Measurements from ENCODE around the gene INPP4B.

INPP4B gene

GRCh38 chr4:142307857-142308256 is 538.2 kb downstream of the INPP4B start:
- H3K4me1 Mint-ChIP-seq, result no peaks in the 10 kb centered on the region

GRCh38 chr4:142297313-142297712 is 548.8 kb downstream of the INPP4B start:
- no peak for ATAC-seq
- Mint-ChIP-seq H3K36me3 (no peaks in the 10 kb centered on the region), H3K27ac (no peak overlapping the region), H3K27me3 (peaks cover 9% of the 10 kb centered on the region), H3K9me3 (no peaks in the 10 kb centered on the region), H3K4me1 (peaks cover 11% of the 10 kb centered on the region), H3K4me3 (no peak overlapping the region)

More at GRCh38 chr4:142307857-142308256, 538.2 kb downstream of the INPP4B start:
- Mint-ChIP-seq H3K36me3 (no peaks in the 10 kb centered on the region), H3K27me3 (no peaks in the 10 kb centered on the region), H3K27ac (no peak overlapping the region), H3K9me3 (no peaks in the 10 kb centered on the region), H3K4me3 (no peak overlapping the region)
- ATAC-seq, result no peak

GRCh38 chr4:142293536-142293935 is 552.6 kb downstream of the INPP4B start:
- Mint-ChIP-seq H3K4me1 (peaks cover 11% of the 10 kb centered on the region), H3K27ac (no peak overlapping the region), H3K27me3 (peaks cover 9% of the 10 kb centered on the region), H3K36me3 (no peaks in the 10 kb centered on the region), H3K9me3 (peaks cover 9% of the 10 kb centered on the region), H3K4me3 (no peak overlapping the region)
- no peak for ATAC-seq

- H3K36me3 Mint-ChIP-seq, result no peaks in the 10 kb centered on the region
- peaks cover 9% of the 10 kb centered on the region for H3K9me3 Mint-ChIP-seq
- peaks cover 11% of the 10 kb centered on the region for H3K4me1 Mint-ChIP-seq
- no peak overlapping the region for H3K27ac Mint-ChIP-seq
- H3K27me3 Mint-ChIP-seq, result peaks cover 9% of the 10 kb centered on the region
- ATAC-seq, result no peak
- no peak overlapping the region for H3K4me3 Mint-ChIP-seq
These were observed 553.9 kb downstream of the INPP4B start for GRCh38 chr4:142292231-142292630.

GRCh38 chr4:142291299-142292050 is 554.6 kb downstream of the INPP4B start:
- no peaks in the 10 kb centered on the region for H3K36me3 Mint-ChIP-seq
- no peak overlapping the region for H3K27ac Mint-ChIP-seq
- peaks cover 9% of the 10 kb centered on the region for H3K9me3 Mint-ChIP-seq
- H3K27me3 Mint-ChIP-seq, result peaks cover 9% of the 10 kb centered on the region
- ATAC-seq, result no peak
- H3K4me3 Mint-ChIP-seq, result no peak overlapping the region
- H3K4me1 Mint-ChIP-seq, result peaks cover 11% of the 10 kb centered on the region

- Mint-ChIP-seq H3K9me3 (peaks cover 9% of the 10 kb centered on the region), H3K36me3 (no peaks in the 10 kb centered on the region), H3K4me1 (no peaks in the 10 kb centered on the region), H3K4me3 (no peak overlapping the region), H3K27ac (no peak overlapping the region), H3K27me3 (no peaks in the 10 kb centered on the region)
- no peak for ATAC-seq
These were observed 558.7 kb downstream of the INPP4B start for GRCh38 chr4:142287371-142287770.

- H3K27me3 Mint-ChIP-seq, result no peaks in the 10 kb centered on the region
- no peaks in the 10 kb centered on the region for H3K4me1 Mint-ChIP-seq
- H3K9me3 Mint-ChIP-seq, result peaks cover 6% of the 10 kb centered on the region
- peak; percentile 31 for ATAC-seq
- H3K4me3 Mint-ChIP-seq, result no peak overlapping the region
- H3K36me3 Mint-ChIP-seq, result no peaks in the 10 kb centered on the region
- H3K27ac Mint-ChIP-seq, result no peak overlapping the region
These were observed 560.9 kb downstream of the INPP4B start for GRCh38 chr4:142285222-142285583.

GRCh38 chr4:142284402-142285221 is 561.5 kb downstream of the INPP4B start:
- ATAC-seq, result peak; percentile 31
- H3K4me1 Mint-ChIP-seq, result no peaks in the 10 kb centered on the region
- no peaks in the 10 kb centered on the region for H3K36me3 Mint-ChIP-seq
- peaks cover 3% of the 10 kb centered on the region for H3K9me3 Mint-ChIP-seq
- H3K4me3 Mint-ChIP-seq, result no peak overlapping the region
- H3K27ac Mint-ChIP-seq, result no peak overlapping the region
- H3K27me3 Mint-ChIP-seq, result no peaks in the 10 kb centered on the region

- no peaks in the 10 kb centered on the region for H3K36me3 Mint-ChIP-seq
- no peak overlapping the region for H3K4me3 Mint-ChIP-seq
- H3K9me3 Mint-ChIP-seq, result no peaks in the 10 kb centered on the region
- no peak for ATAC-seq
- H3K4me1 Mint-ChIP-seq, result no peaks in the 10 kb centered on the region
- H3K27me3 Mint-ChIP-seq, result no peaks in the 10 kb centered on the region
- no peak overlapping the region for H3K27ac Mint-ChIP-seq
These were observed 563.1 kb downstream of the INPP4B start for GRCh38 chr4:142282870-142283431.

GRCh38 chr4:142281999-142282398 is 564.1 kb downstream of the INPP4B start:
- Mint-ChIP-seq H3K9me3 (no peaks in the 10 kb centered on the region), H3K4me1 (no peaks in the 10 kb centered on the region), H3K27ac (no peak overlapping the region), H3K4me3 (no peak overlapping the region), H3K36me3 (no peaks in the 10 kb centered on the region), H3K27me3 (no peaks in the 10 kb centered on the region)
- ATAC-seq, result no peak

- Mint-ChIP-seq H3K27ac (no peak overlapping the region), H3K9me3 (no peaks in the 10 kb centered on the region), H3K36me3 (no peaks in the 10 kb centered on the region), H3K4me1 (no peaks in the 10 kb centered on the region), H3K27me3 (no peaks in the 10 kb centered on the region), H3K4me3 (no peak overlapping the region)
- no peak for ATAC-seq
These were observed 567.4 kb downstream of the INPP4B start for GRCh38 chr4:142278663-142279062.

- Mint-ChIP-seq H3K4me1 (no peaks in the 10 kb centered on the region), H3K9me3 (no peaks in the 10 kb centered on the region), H3K27me3 (no peaks in the 10 kb centered on the region), H3K27ac (no peak overlapping the region), H3K36me3 (no peaks in the 10 kb centered on the region), H3K4me3 (no peak overlapping the region)
- no peak for ATAC-seq
These were observed 567.9 kb downstream of the INPP4B start for GRCh38 chr4:142278171-142278570.

GRCh38 chr4:142274137-142274536 is 572.0 kb downstream of the INPP4B start:
- Mint-ChIP-seq H3K9me3 (no peaks in the 10 kb centered on the region), H3K4me1 (no peaks in the 10 kb centered on the region), H3K27ac (no peak overlapping the region), H3K4me3 (no peak overlapping the region), H3K27me3 (no peaks in the 10 kb centered on the region), H3K36me3 (no peaks in the 10 kb centered on the region)
- ATAC-seq, result no peak

- no peak for ATAC-seq
- no peak overlapping the region for H3K4me3 Mint-ChIP-seq
- no peaks in the 10 kb centered on the region for H3K36me3 Mint-ChIP-seq
- no peaks in the 10 kb centered on the region for H3K27me3 Mint-ChIP-seq
- H3K4me1 Mint-ChIP-seq, result no peaks in the 10 kb centered on the region
- no peaks in the 10 kb centered on the region for H3K9me3 Mint-ChIP-seq
- no peak overlapping the region for H3K27ac Mint-ChIP-seq
These were observed 573.6 kb downstream of the INPP4B start for GRCh38 chr4:142272452-142272851.

GRCh38 chr4:142271832-142272231 is 574.3 kb downstream of the INPP4B start:
- Mint-ChIP-seq H3K9me3 (no peaks in the 10 kb centered on the region), H3K27ac (no peak overlapping the region), H3K36me3 (no peaks in the 10 kb centered on the region), H3K27me3 (no peaks in the 10 kb centered on the region), H3K4me3 (no peak overlapping the region), H3K4me1 (no peaks in the 10 kb centered on the region)
- ATAC-seq, result no peak

- Mint-ChIP-seq H3K27ac (no peak overlapping the region), H3K27me3 (no peaks in the 10 kb centered on the region), H3K4me3 (no peak overlapping the region), H3K4me1 (no peaks in the 10 kb centered on the region), H3K36me3 (no peaks in the 10 kb centered on the region), H3K9me3 (no peaks in the 10 kb centered on the region)
- ATAC-seq, result no peak
These were observed 579.0 kb downstream of the INPP4B start for GRCh38 chr4:142267101-142267500.

Data from stimulated activated memory B cell treated with anti-CD40 and anti-IgM and Interleukin-4, amounts not matched to agents 10 μg/mL and 1 μg/mL and 100 μg/mL, for 72 hours (primary cell).